Smooth muscle cell (in vitro differentiated cells): Measurements from ENCODE around the gene DENND6B. TPM values are rescaled to one million over a fixed set of nuclear protein-coding genes. Genes with fewer than 3 reads are reported as not detected.

Experiments
- DNase-seq: peaks from one replicate; lab custom pipeline; 2025; ENCODE audit not compliant: unreplicated experiment; lab: John Stamatoyannopoulos, UW
- H2AFZ ChIP-seq: fragments of 200-600 bp; sonication (generic); 2 replicates; pipeline ENCODE4 v1.6.0; 2016; ENCODE audit warnings: antibody characterized with exemption, low read depth, mild to moderate bottlenecking
- H3F3A ChIP-seq: fragments of 200-600 bp; sonication (generic); 2 replicates; pipeline ENCODE4 v1.6.0; 2017; ENCODE audit warnings: antibody characterized with exemption, low read depth
- H3K27ac ChIP-seq: fragments of 200-600 bp; sonication (generic); 2 replicates; pipeline ENCODE4 v1.5.1; 2016; ENCODE audit warnings: low read depth, mild to moderate bottlenecking
- H3K27me3 ChIP-seq: fragments of 200-600 bp; sonication (generic); 2 replicates; pipeline ENCODE4 v1.6.1; 2016; ENCODE audit warnings: low read depth, mild to moderate bottlenecking
- H3K36me3 ChIP-seq: fragments of 200-600 bp; sonication (generic); 2 replicates; pipeline ENCODE4 v1.5.1; 2016; ENCODE audit warnings: low read depth
- H3K4me1 ChIP-seq: fragments of 200-600 bp; sonication (generic); 2 replicates; pipeline ENCODE4 v1.5.1; 2016; ENCODE audit warnings: low read depth
- H3K4me2 ChIP-seq: fragments of 200-600 bp; sonication (generic); 2 replicates; pipeline ENCODE4 v1.6.0; 2016; ENCODE audit warnings: mild to moderate bottlenecking
- H3K4me3 ChIP-seq: fragments of 200-600 bp; sonication (generic); 2 replicates; pipeline ENCODE4 v1.5.1; 2016; ENCODE audit warnings: mild to moderate bottlenecking
- H3K79me2 ChIP-seq: fragments of 200-600 bp; sonication (generic); 2 replicates; pipeline ENCODE4 v1.6.0; 2016; ENCODE audit warnings: low read depth, mild to moderate bottlenecking
- H3K9ac ChIP-seq: fragments of 200-600 bp; sonication (generic); 2 replicates; pipeline ENCODE4 v1.6.0; 2016; ENCODE audit warnings: low read depth
- H3K9me3 ChIP-seq: fragments of 200-600 bp; sonication (generic); replicated peaks from 2 replicates; pipeline ENCODE4 v1.5.1; 2016; ENCODE audit warnings: low read depth
- H4K20me1 ChIP-seq: fragments of 200-600 bp; sonication (generic); 2 replicates; pipeline ENCODE4 v1.6.0; 2016; ENCODE audit warnings: low read depth
- CTCF ChIP-seq: fragments of 200-600 bp; sonication (generic); IDR thresholded peaks from 2 replicates; pipeline ENCODE4 v1.5.1; 2017; ENCODE audit warnings: borderline replicate concordance, mild to moderate bottlenecking, antibody characterized with exemption; ENCODE audit not compliant: insufficient read depth, poor library complexity, severe bottlenecking
- WGBS: methylation state at CpG from one replicate; pipeline ENCODE4 v1.1.7; 2016; ENCODE audit warnings: low lambda C conversion rate; 5-methylcytosine and 5-hydroxymethylcytosine counted together
- polyA plus RNA-seq: library from polyadenylated mRNA; unstranded; fragments of >200 nt; fragmentation: Nextera tagmentation; extraction: Ambion mirVana; gene quantifications from 2 replicates; pipeline ENCODE4 v1.2.1, GENCODE V29; 2016
- total RNA-seq: library from RNA; depleted of rRNA; stranded (reverse); fragments of >200 nt; gene quantifications from 2 replicates; pipeline ENCODE4 v1.2.3, GENCODE V29; 2014

Gene DENND6B
- total and polyA plus RNA-seq, 2 experiments from 2014 or later: 3.1 to 7.8 TPM

- no peak for TF ChIP-seq CTCF
- Histone ChIP-seq H3F3A (peaks cover 10% of the 10 kb centered on the region), H3K79me2 (peaks cover 98% of the 10 kb centered on the region), H3K4me1 (peaks cover 21% of the 10 kb centered on the region), H3K4me3 (peak overlapping the region; percentile 29), H3K36me3 (no peaks in the 10 kb centered on the region), H3K27me3 (no peaks in the 10 kb centered on the region), H3K9me3 (no peaks in the 10 kb centered on the region), H3K27ac (peak overlapping the region; percentile 90), H3K4me2 (peak overlapping the region; percentile 84), H4K20me1 (peaks cover 100% of the 10 kb centered on the region), H2AFZ (no peak overlapping the region), H3K9ac (peak overlapping the region; percentile 45)
- 36% methylated on average over 20 of the region's 42 CpGs for WGBS
- peak; percentile 53 for DNase-seq
These were observed 33.1 kb downstream of the DENND6B start for GRCh38 chr22:50293441-50294318.

DNA sequence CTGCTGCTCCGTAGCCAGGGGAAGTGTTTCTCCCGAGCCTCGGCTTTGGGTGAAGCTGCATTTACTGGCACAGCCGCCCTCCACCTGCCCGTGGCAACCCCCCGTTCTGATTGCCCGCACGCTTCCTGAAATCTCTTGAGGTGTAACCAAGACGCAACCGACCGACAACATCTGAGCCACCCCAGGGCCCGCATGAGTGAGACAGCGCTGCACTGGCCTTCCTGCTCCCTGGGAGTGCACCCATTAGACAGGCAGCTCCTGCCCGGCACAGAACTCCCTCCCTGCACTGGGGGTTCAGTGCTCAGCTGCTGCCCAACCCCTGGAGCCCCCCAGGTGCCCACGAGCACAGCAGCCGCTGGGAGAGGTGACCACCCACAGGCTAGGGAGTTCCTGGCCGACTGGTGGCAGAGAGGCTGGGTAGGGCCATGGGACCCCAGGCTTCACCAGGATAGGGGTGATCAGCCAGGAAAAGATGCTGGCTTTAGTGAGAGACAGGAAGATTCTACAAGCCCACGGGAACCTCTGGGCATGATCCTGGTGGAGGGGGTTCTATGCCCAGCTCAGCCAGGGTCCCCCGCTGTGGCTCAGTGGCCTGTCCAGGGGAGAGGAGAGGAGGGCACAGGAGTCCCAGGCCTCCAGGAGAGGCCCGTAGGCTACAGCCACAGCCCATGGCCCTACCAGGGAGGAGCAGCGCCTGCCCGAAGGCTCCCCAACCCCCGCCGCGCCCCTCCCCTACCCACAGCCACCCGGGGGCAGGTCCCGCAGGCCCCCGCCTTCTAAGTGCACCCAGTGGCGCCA, 34.0 kb downstream of the DENND6B start:
- WGBS: 86% methylated on average over 19 of the region's 29 CpGs
- TF ChIP-seq CTCF: no peak
- Histone ChIP-seq H2AFZ (no peak overlapping the region), H3K4me2 (peak overlapping the region; percentile 84), H3K4me3 (peak overlapping the region; percentile 29), H3K9ac (peak overlapping the region; percentile 45), H3K9me3 (no peaks in the 10 kb centered on the region), H3K27ac (peak overlapping the region; percentile 90), H4K20me1 (peaks cover 100% of the 10 kb centered on the region), H3F3A (peaks cover 6% of the 10 kb centered on the region), H3K4me1 (peaks cover 20% of the 10 kb centered on the region), H3K79me2 (peaks cover 98% of the 10 kb centered on the region), H3K27me3 (no peaks in the 10 kb centered on the region), H3K36me3 (no peaks in the 10 kb centered on the region)
- DNase-seq: no peak

DNA sequence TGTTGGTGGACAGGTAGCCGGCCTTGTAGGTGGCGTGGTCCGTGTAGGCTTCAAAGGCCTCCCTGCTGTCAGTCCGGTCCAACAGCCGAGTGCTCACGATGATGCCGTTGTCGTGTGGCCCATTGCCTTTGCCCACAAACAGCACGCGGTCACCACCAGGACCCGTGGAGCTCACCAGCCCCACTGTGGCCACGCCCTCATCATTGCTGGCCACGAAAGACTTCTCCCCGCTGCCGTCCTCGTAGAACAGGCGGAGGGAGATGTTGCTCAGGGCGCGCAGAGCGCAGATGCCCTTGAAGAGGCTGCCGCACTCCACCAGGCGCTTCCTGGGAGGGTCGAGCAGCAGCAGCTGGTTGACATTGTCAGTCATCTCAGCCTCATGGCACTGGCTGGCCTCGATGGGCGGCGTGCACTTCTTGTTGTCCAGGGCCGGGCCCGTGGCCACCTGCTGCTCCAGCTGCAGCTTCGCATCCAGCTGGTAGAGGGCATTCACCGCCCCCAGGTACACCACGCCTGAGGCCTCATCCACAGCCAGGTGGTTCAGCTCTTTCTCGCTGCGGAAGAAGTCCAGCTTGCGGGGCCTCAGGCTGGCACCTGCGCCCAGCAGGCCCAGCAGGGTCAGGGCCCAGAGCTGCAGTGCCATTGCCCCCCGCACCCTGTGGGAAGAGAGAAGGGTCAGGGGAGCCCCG, 36.7 kb downstream of the DENND6B start:
- H4K20me1 ChIP-seq: peaks cover 96% of the 10 kb centered on the region
- H3K27me3 ChIP-seq: no peaks in the 10 kb centered on the region
- DNase-seq: no peak
- H3K27ac ChIP-seq: no peak overlapping the region
- peaks cover 92% of the 10 kb centered on the region for H3K79me2 ChIP-seq
- no peak overlapping the region for H3K4me2 ChIP-seq
- peaks cover 20% of the 10 kb centered on the region for H3K4me1 ChIP-seq
- H3K9me3 ChIP-seq: no peaks in the 10 kb centered on the region
- H3K9ac ChIP-seq: no peak overlapping the region
- no peaks in the 10 kb centered on the region for H3F3A ChIP-seq
- no peaks in the 10 kb centered on the region for H3K36me3 ChIP-seq
- no peak overlapping the region for H3K4me3 ChIP-seq
- WGBS: 98% methylated on average over 35 of the region's 37 CpGs
- no peak for TF ChIP-seq CTCF
- no peak overlapping the region for H2AFZ ChIP-seq
